ENCODE data around the gene PIAS1. TPM values are rescaled to one million over a fixed set of nuclear protein-coding genes. Genes with fewer than 3 reads are reported as not detected.

Gene PIAS1
- total and polyA plus RNA-seq, 12 donors, result 5.8 to 37.9 (median 30.3) TPM

GRCh38 chr15:68196445-68197169 is 142.5 kb downstream of the PIAS1 start:
- no peak for ATAC-seq
- no peak overlapping the region for H3K27ac ChIP-seq

GRCh38 chr15:68197170-68197492 is 143.0 kb downstream of the PIAS1 start:
- peaks cover 0 to 53% (median 17%) of the 10 kb centered on the region in 9 donors for H3K4me1 ChIP-seq
- no peak for ATAC-seq
- no peak for TF ChIP-seq CTCF (IDR thresholded peaks at IDR 0.05)

More at GRCh38 chr15:68196445-68197169, 142.5 kb downstream of the PIAS1 start:
- Histone ChIP-seq H3K9me3 (no peaks in the 10 kb centered on the region), H3K4me1 (peaks cover 0 to 53% (median 17%) of the 10 kb centered on the region in 9 donors), H3K4me3 (no peak overlapping the region), H3K27me3 (no peaks in the 10 kb centered on the region), H3K36me3 (peaks cover 0 to 38% (median 14%) of the 10 kb centered on the region in 9 donors)
- WGBS, 2 donors, result 82 to 85% methylated on average over 17 of the region's 17 CpGs
- no peak for DNase-seq
- intact Hi-C loops (cut with DNase I), result no loop called here
- TF ChIP-seq CTCF (IDR thresholded peaks at IDR 0.05), result no peak

GRCh38 chr15:68197661-68198437 is 143.7 kb downstream of the PIAS1 start:
- peaks cover 0 to 26% (median 6%) of the 10 kb centered on the region in 9 donors for H3K36me3 ChIP-seq
- peaks cover 0 to 48% (median 17%) of the 10 kb centered on the region in 9 donors for H3K4me1 ChIP-seq
- H3K4me3 ChIP-seq, result no peak overlapping the region
- no peak for ATAC-seq
- WGBS, 2 donors, result 83 to 87% methylated on average over 11 of the region's 11 CpGs
- intact Hi-C loops (cut with DNase I), result no loop called here
- DNase-seq, result no peak
- no peak for TF ChIP-seq CTCF (IDR thresholded peaks at IDR 0.05)
- H3K27me3 ChIP-seq, result no peaks in the 10 kb centered on the region
- peak overlapping the region in 1 of 10 donors; percentile 5 for H3K27ac ChIP-seq
- no peaks in the 10 kb centered on the region for H3K9me3 ChIP-seq

More at GRCh38 chr15:68197170-68197492, 143.0 kb downstream of the PIAS1 start:
- 94 to 96% methylated on average over 8 of the region's 8 CpGs for WGBS, 2 donors
- intact Hi-C loops (cut with DNase I), result no loop called here
- no peaks in the 10 kb centered on the region for H3K9me3 ChIP-seq
- H3K27me3 ChIP-seq, result no peaks in the 10 kb centered on the region
- H3K36me3 ChIP-seq, result peaks cover 0 to 33% (median 13%) of the 10 kb centered on the region in 9 donors
- DNase-seq, result no peak
- no peak overlapping the region for H3K27ac ChIP-seq
- H3K4me3 ChIP-seq, result no peak overlapping the region

GRCh38 chr15:68199340-68199739 is 145.2 kb downstream of the PIAS1 start:
- Histone ChIP-seq H3K4me3 (no peak overlapping the region), H3K9me3 (no peaks in the 10 kb centered on the region), H3K36me3 (peaks cover 0 to 12% (median 0%) of the 10 kb centered on the region in 9 donors), H3K27me3 (no peaks in the 10 kb centered on the region), H3K4me1 (peaks cover 0 to 42% (median 12%) of the 10 kb centered on the region in 9 donors), H3K27ac (no peak overlapping the region)
- DNase-seq, result no peak
- no peak for TF ChIP-seq CTCF (IDR thresholded peaks at IDR 0.05)
- ATAC-seq, result no peak
- 57 to 59% methylated on average over 11 of the region's 11 CpGs for WGBS, 2 donors
- intact Hi-C loops (cut with DNase I), result no loop called here

Data from heart right ventricle (tissue), 16 donors.